Endothelial cell (in vitro differentiated cells): ENCODE data around the gene PTPRD. TPM values are rescaled to one million over a fixed set of nuclear protein-coding genes. Genes with fewer than 3 reads are reported as not detected.

Experiments used
- DNase-seq: peaks from one replicate; pipeline ENCODE4 v3.0.0; 2021; ENCODE audit warnings: low spot score
- H3K27ac Mint-ChIP-seq: one replicate; pipeline ENCODE4 v1.8.0; 2021; ENCODE audit warnings: mixed read lengths, inconsistent platforms; ENCODE audit not compliant: unreplicated experiment
- H3K27me3 Mint-ChIP-seq: one replicate; pipeline ENCODE4 v1.8.0; 2021; ENCODE audit warnings: mild to moderate bottlenecking, moderate library complexity, mixed read lengths, inconsistent platforms; ENCODE audit not compliant: unreplicated experiment
- H3K36me3 Mint-ChIP-seq: one replicate; pipeline ENCODE4 v1.8.0; 2021; ENCODE audit warnings: mild to moderate bottlenecking, low read depth, mixed read lengths, inconsistent platforms; ENCODE audit not compliant: unreplicated experiment
- H3K4me1 Mint-ChIP-seq: one replicate; pipeline ENCODE4 v1.8.0; 2021; ENCODE audit warnings: mild to moderate bottlenecking, mixed read lengths, inconsistent platforms; ENCODE audit not compliant: unreplicated experiment
- H3K4me3 Mint-ChIP-seq: one replicate; pipeline ENCODE4 v1.8.0; 2021; ENCODE audit warnings: mild to moderate bottlenecking, mixed read lengths, inconsistent platforms; ENCODE audit not compliant: unreplicated experiment
- H3K9me3 Mint-ChIP-seq: one replicate; pipeline ENCODE4 v1.8.0; 2021; ENCODE audit warnings: mixed read lengths, inconsistent platforms; ENCODE audit not compliant: unreplicated experiment
- CTCF ChIP-seq: fragments of 200-600 bp; sonication (generic); IDR thresholded peaks from one replicate; pipeline ENCODE4 v1.5.0; 2021; ENCODE audit warnings: antibody characterized with exemption; ENCODE audit not compliant: unreplicated experiment
- total RNA-seq: library from RNA; stranded (reverse); fragmentation: NEBNext Ultra II Directional; extraction: Animal tissue kit (Norgen Biotek cat#: 25700); gene quantifications from one replicate; pipeline ENCODE4 v1.2.1, GENCODE V29; 2021; ENCODE audit not compliant: unreplicated experiment

The PTPRD gene
- total RNA-seq, 1 donor from 2014 or later = 47.8 TPM

DNA sequence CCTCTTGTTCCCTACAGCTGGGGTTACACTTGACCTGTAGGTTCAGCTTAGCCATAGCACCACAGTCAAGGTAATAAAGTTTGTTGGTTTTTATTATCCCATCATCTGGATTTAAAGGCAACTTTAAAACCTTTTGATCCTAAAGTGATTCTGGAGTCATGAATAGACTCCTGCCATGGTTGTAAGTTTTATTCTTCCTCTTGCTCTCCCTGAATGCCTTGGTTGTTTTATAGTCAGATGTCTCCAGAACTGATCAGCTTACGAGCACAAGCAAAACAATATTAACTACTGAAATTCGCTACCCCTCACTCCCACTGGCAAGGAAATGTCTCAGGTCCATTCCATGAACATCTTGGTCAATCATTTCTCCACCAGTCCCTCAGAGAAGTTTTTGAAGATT, 1328.6 kb downstream of the PTPRD start:
- Mint-ChIP-seq H3K9me3 (no peaks in the 10 kb centered on the region), H3K36me3 (no peaks in the 10 kb centered on the region), H3K27ac (no peak overlapping the region), H3K27me3 (no peaks in the 10 kb centered on the region), H3K4me1 (no peaks in the 10 kb centered on the region), H3K4me3 (no peak overlapping the region)
- DNase-seq = no peak
- no peak for TF ChIP-seq CTCF

DNA sequence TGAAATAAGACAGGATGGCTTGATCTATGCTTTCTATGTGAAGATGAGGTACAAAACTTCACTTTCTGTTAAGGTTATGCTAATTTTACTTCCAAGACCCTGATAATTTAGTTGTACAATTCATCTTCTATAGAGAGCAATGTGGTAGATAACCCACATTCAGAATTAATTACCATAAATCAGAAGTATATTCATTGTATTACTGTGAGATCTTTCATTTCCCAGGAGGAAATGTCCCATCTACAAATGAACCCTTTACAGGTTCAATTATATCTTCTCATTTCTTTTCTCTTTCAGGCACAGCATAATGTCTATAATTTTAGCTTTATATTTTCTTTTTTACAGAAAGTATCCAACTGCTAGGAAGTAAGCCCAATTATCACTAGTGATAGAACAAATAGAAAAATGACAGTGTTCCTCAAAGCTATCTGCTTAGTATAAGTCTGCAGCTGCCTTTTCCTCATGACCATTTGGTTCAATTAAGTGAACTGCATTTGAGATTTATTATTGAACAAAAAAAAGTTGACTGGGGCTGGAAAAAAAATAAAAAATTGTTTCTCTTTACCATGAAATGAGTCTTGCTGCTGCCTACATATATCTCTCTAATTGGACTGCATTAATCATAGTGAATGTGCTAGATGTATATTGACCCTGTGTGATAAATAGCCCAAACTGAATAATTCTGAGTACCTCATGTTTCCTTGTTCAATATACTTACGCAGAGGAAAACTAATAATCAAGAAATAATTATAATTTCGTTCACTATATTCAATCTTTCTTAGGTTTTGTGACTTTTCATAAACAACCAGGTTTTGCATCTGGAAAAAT, 1329.4 kb downstream of the PTPRD start:
- H3K4me1 Mint-ChIP-seq = no peaks in the 10 kb centered on the region
- TF ChIP-seq CTCF = no peak
- H3K27ac Mint-ChIP-seq = no peak overlapping the region

DNA sequence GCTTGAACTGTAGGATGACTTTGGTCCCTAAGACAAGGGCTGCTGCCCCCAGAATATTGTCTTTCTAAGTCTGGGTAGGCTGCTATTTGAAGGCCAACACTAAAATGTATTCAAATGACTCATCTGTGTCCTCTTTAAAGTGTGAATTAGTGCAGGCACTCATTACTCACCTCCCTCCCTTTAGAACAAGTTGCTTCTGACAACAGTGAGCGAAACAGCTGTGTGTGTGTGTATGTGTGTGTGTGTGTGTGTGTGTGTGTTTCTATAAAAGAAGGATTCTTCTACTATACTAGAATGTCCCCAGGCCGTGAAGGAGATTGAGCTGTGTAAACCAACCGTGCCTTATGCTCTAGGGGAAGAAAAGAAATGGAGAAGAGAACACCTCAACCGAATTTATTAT, 1337.2 kb downstream of the PTPRD start:
- TF ChIP-seq CTCF = no peak
- Mint-ChIP-seq H3K27me3 (no peaks in the 10 kb centered on the region), H3K4me3 (no peak overlapping the region), H3K4me1 (no peaks in the 10 kb centered on the region), H3K9me3 (no peaks in the 10 kb centered on the region), H3K27ac (no peak overlapping the region), H3K36me3 (no peaks in the 10 kb centered on the region)
- DNase-seq = no peak

More for the DNA sequence above, 1329.4 kb downstream of the PTPRD start:
- no peak for DNase-seq
- Mint-ChIP-seq H3K9me3 (no peaks in the 10 kb centered on the region), H3K36me3 (no peaks in the 10 kb centered on the region), H3K4me3 (no peak overlapping the region), H3K27me3 (no peaks in the 10 kb centered on the region)

DNA sequence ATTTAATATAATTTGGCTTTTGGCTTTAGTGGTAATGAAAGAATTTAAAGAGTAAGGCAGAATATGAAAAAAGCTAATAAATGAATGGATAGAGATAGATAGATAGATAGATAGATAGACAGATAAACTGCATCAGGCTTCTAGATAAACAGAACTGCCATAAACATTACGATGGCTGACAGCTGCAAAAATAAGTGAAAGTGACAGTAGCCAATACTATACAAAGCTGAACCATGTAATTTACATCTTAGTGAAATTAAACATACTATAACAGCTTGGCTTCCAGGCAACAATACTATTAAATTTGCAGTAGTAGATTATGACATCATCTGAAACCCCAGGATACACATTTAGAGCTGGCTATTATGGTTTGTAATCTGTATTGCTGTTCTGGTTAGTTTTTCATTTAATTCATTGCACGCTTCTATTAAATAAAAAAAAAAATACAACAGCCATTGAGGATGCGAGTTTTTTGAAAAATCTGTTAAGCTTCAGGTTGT, 1354.8 kb downstream of the PTPRD start:
- H3K4me3 Mint-ChIP-seq = no peak overlapping the region
- DNase-seq = no peak

More for the DNA sequence above, 1354.8 kb downstream of the PTPRD start:
- Mint-ChIP-seq H3K4me1 (no peaks in the 10 kb centered on the region), H3K36me3 (no peaks in the 10 kb centered on the region), H3K27ac (no peak overlapping the region), H3K27me3 (no peaks in the 10 kb centered on the region), H3K9me3 (no peaks in the 10 kb centered on the region)
- TF ChIP-seq CTCF = no peak
